ENCODE data around the gene THAP4.

Gene THAP4

GRCh38 chr2:241607162-241607885 is 29.6 kb downstream of the THAP4 start:
- Histone ChIP-seq H3K27me3 (ENCODE audit: insufficient read depth, low read length) (no peaks in the 10 kb centered on the region), H3K9me3 (ENCODE audit: insufficient read depth, low read depth, low read length) (no peaks in the 10 kb centered on the region), H3K4me3 (ENCODE audit: low read length) (no peak overlapping the region), H3K36me3 (ENCODE audit: insufficient read depth, low read length) (peaks cover 25% of the 10 kb centered on the region), H3K4me1 (ENCODE audit: insufficient read depth, low read length) (no peaks in the 10 kb centered on the region), H3K9ac (ENCODE audit: low read depth, low read length) (no peak overlapping the region), H3K27ac (ENCODE audit: low read depth, low read length) (no peak overlapping the region)
- 95% methylated on average over 27 of the region's 27 CpGs for WGBS

- H3K27me3 ChIP-seq (ENCODE audit: insufficient read depth, low read length) = no peaks in the 10 kb centered on the region
- WGBS = 95% methylated on average over 8 of the region's 8 CpGs
- H3K4me1 ChIP-seq (ENCODE audit: insufficient read depth, low read length) = no peaks in the 10 kb centered on the region
- H3K4me3 ChIP-seq (ENCODE audit: low read length) = no peak overlapping the region
- no peak overlapping the region for H3K27ac ChIP-seq (ENCODE audit: low read depth, low read length)
- no peak overlapping the region for H3K9ac ChIP-seq (ENCODE audit: low read depth, low read length)
- no peaks in the 10 kb centered on the region for H3K9me3 ChIP-seq (ENCODE audit: insufficient read depth, low read depth, low read length)
- peaks cover 34% of the 10 kb centered on the region for H3K36me3 ChIP-seq (ENCODE audit: insufficient read depth, low read length)
These were observed 30.8 kb downstream of the THAP4 start for GRCh38 chr2:241606186-241606585.

- H3K4me3 ChIP-seq (ENCODE audit: low read length) = no peak overlapping the region
- H3K9me3 ChIP-seq (ENCODE audit: insufficient read depth, low read depth, low read length) = no peaks in the 10 kb centered on the region
- H3K36me3 ChIP-seq (ENCODE audit: insufficient read depth, low read length) = peaks cover 44% of the 10 kb centered on the region
- H3K9ac ChIP-seq (ENCODE audit: low read depth, low read length) = no peak overlapping the region
- H3K4me1 ChIP-seq (ENCODE audit: insufficient read depth, low read length) = no peaks in the 10 kb centered on the region
- no peak overlapping the region for H3K27ac ChIP-seq (ENCODE audit: low read depth, low read length)
- no peaks in the 10 kb centered on the region for H3K27me3 ChIP-seq (ENCODE audit: insufficient read depth, low read length)
- 96% methylated on average over 5 of the region's 5 CpGs for WGBS
These were observed 33.3 kb downstream of the THAP4 start for GRCh38 chr2:241603686-241604085.

GRCh38 chr2:241602720-241603119 is 34.2 kb downstream of the THAP4 start:
- H3K36me3 ChIP-seq (ENCODE audit: insufficient read depth, low read length) = peaks cover 44% of the 10 kb centered on the region
- no peak overlapping the region for H3K9ac ChIP-seq (ENCODE audit: low read depth, low read length)
- H3K27me3 ChIP-seq (ENCODE audit: insufficient read depth, low read length) = no peaks in the 10 kb centered on the region
- H3K4me1 ChIP-seq (ENCODE audit: insufficient read depth, low read length) = no peaks in the 10 kb centered on the region
- H3K27ac ChIP-seq (ENCODE audit: low read depth, low read length) = no peak overlapping the region
- 94% methylated on average over 17 of the region's 17 CpGs for WGBS
- no peak overlapping the region for H3K4me3 ChIP-seq (ENCODE audit: low read length)
- H3K9me3 ChIP-seq (ENCODE audit: insufficient read depth, low read depth, low read length) = no peaks in the 10 kb centered on the region

- WGBS = 94% methylated on average over 13 of the region's 13 CpGs
- Histone ChIP-seq H3K36me3 (ENCODE audit: insufficient read depth, low read length) (peaks cover 44% of the 10 kb centered on the region), H3K9me3 (ENCODE audit: insufficient read depth, low read depth, low read length) (no peaks in the 10 kb centered on the region), H3K4me1 (ENCODE audit: insufficient read depth, low read length) (no peaks in the 10 kb centered on the region), H3K27me3 (ENCODE audit: insufficient read depth, low read length) (no peaks in the 10 kb centered on the region), H3K27ac (ENCODE audit: low read depth, low read length) (no peak overlapping the region), H3K4me3 (ENCODE audit: low read length) (no peak overlapping the region), H3K9ac (ENCODE audit: low read depth, low read length) (no peak overlapping the region)
These were observed 35.1 kb downstream of the THAP4 start for GRCh38 chr2:241601841-241602240.

GRCh38 chr2:241599615-241600014 is 37.3 kb downstream of the THAP4 start:
- no peaks in the 10 kb centered on the region for H3K9me3 ChIP-seq (ENCODE audit: insufficient read depth, low read depth, low read length)
- H3K4me3 ChIP-seq (ENCODE audit: low read length) = no peak overlapping the region
- no peaks in the 10 kb centered on the region for H3K27me3 ChIP-seq (ENCODE audit: insufficient read depth, low read length)
- H3K36me3 ChIP-seq (ENCODE audit: insufficient read depth, low read length) = peaks cover 30% of the 10 kb centered on the region
- H3K4me1 ChIP-seq (ENCODE audit: insufficient read depth, low read length) = no peaks in the 10 kb centered on the region
- no peak overlapping the region for H3K27ac ChIP-seq (ENCODE audit: low read depth, low read length)
- WGBS = 94% methylated on average over 6 of the region's 6 CpGs
- H3K9ac ChIP-seq (ENCODE audit: low read depth, low read length) = no peak overlapping the region

- Histone ChIP-seq H3K4me3 (ENCODE audit: low read length) (no peak overlapping the region), H3K4me1 (ENCODE audit: insufficient read depth, low read length) (no peaks in the 10 kb centered on the region), H3K9me3 (ENCODE audit: insufficient read depth, low read depth, low read length) (no peaks in the 10 kb centered on the region), H3K27ac (ENCODE audit: low read depth, low read length) (no peak overlapping the region), H3K36me3 (ENCODE audit: insufficient read depth, low read length) (peaks cover 30% of the 10 kb centered on the region), H3K9ac (ENCODE audit: low read depth, low read length) (no peak overlapping the region), H3K27me3 (ENCODE audit: insufficient read depth, low read length) (no peaks in the 10 kb centered on the region)
- WGBS = 88% methylated on average over 1 of the region's 1 CpG
These were observed 38.5 kb downstream of the THAP4 start for GRCh38 chr2:241598487-241598886.

GRCh38 chr2:241598061-241598460 is 38.9 kb downstream of the THAP4 start:
- no peaks in the 10 kb centered on the region for H3K9me3 ChIP-seq (ENCODE audit: insufficient read depth, low read depth, low read length)
- 84% methylated on average over 5 of the region's 5 CpGs for WGBS
- no peak overlapping the region for H3K9ac ChIP-seq (ENCODE audit: low read depth, low read length)
- no peak overlapping the region for H3K27ac ChIP-seq (ENCODE audit: low read depth, low read length)
- H3K27me3 ChIP-seq (ENCODE audit: insufficient read depth, low read length) = no peaks in the 10 kb centered on the region
- H3K4me3 ChIP-seq (ENCODE audit: low read length) = no peak overlapping the region
- no peaks in the 10 kb centered on the region for H3K4me1 ChIP-seq (ENCODE audit: insufficient read depth, low read length)
- peaks cover 30% of the 10 kb centered on the region for H3K36me3 ChIP-seq (ENCODE audit: insufficient read depth, low read length)

- Histone ChIP-seq H3K4me3 (ENCODE audit: low read length) (no peak overlapping the region), H3K27me3 (ENCODE audit: insufficient read depth, low read length) (no peaks in the 10 kb centered on the region), H3K36me3 (ENCODE audit: insufficient read depth, low read length) (peaks cover 25% of the 10 kb centered on the region), H3K27ac (ENCODE audit: low read depth, low read length) (no peak overlapping the region), H3K9ac (ENCODE audit: low read depth, low read length) (no peak overlapping the region), H3K9me3 (ENCODE audit: insufficient read depth, low read depth, low read length) (no peaks in the 10 kb centered on the region), H3K4me1 (ENCODE audit: insufficient read depth, low read length) (no peaks in the 10 kb centered on the region)
- 96% methylated on average over 6 of the region's 6 CpGs for WGBS
These were observed 39.4 kb downstream of the THAP4 start for GRCh38 chr2:241597561-241597960.

GRCh38 chr2:241595600-241596140 is 41.3 kb downstream of the THAP4 start:
- H3K9me3 ChIP-seq (ENCODE audit: insufficient read depth, low read depth, low read length) = no peaks in the 10 kb centered on the region

GRCh38 chr2:241593271-241593670 is 43.7 kb downstream of the THAP4 start:
- H3K27ac ChIP-seq (ENCODE audit: low read depth, low read length) = no peak overlapping the region
- peaks cover 8% of the 10 kb centered on the region for H3K36me3 ChIP-seq (ENCODE audit: insufficient read depth, low read length)
- H3K27me3 ChIP-seq (ENCODE audit: insufficient read depth, low read length) = no peaks in the 10 kb centered on the region
- H3K9me3 ChIP-seq (ENCODE audit: insufficient read depth, low read depth, low read length) = peaks cover 7% of the 10 kb centered on the region; the same call in 1 of the 2 replicates
- no peak overlapping the region for H3K9ac ChIP-seq (ENCODE audit: low read depth, low read length)
- no peak overlapping the region for H3K4me3 ChIP-seq (ENCODE audit: low read length)
- 93% methylated on average over 16 of the region's 16 CpGs for WGBS
- no peaks in the 10 kb centered on the region; the same call in 1 of the 2 replicates for H3K4me1 ChIP-seq (ENCODE audit: insufficient read depth, low read length)

More at GRCh38 chr2:241595600-241596140, 41.3 kb downstream of the THAP4 start:
- Histone ChIP-seq H3K4me3 (ENCODE audit: low read length) (no peak overlapping the region), H3K9ac (ENCODE audit: low read depth, low read length) (no peak overlapping the region), H3K27ac (ENCODE audit: low read depth, low read length) (no peak overlapping the region), H3K36me3 (ENCODE audit: insufficient read depth, low read length) (peaks cover 12% of the 10 kb centered on the region), H3K27me3 (ENCODE audit: insufficient read depth, low read length) (no peaks in the 10 kb centered on the region), H3K4me1 (ENCODE audit: insufficient read depth, low read length) (no peaks in the 10 kb centered on the region)
- WGBS = 95% methylated on average over 15 of the region's 15 CpGs
